Chondrocyte (in vitro differentiated cells): ENCODE measurements around the gene RMDN2. TPM values are rescaled to one million over a fixed set of nuclear protein-coding genes. Genes with fewer than 3 reads are reported as not detected.

Experiments used
- DNase-seq: peaks from one replicate; pipeline ENCODE4 v3.0.0; 2021; ENCODE audit warnings: mixed read lengths, low spot score
- H3K27ac Mint-ChIP-seq: one replicate; pipeline ENCODE4 v1.8.0; 2021; ENCODE audit warnings: mild to moderate bottlenecking, moderate library complexity, mixed read lengths; ENCODE audit not compliant: unreplicated experiment
- H3K27me3 Mint-ChIP-seq: 2 replicates; pipeline ENCODE4 v1.8.0; 2021; ENCODE audit warnings: low read depth, mixed read lengths
- H3K36me3 Mint-ChIP-seq: 2 replicates; pipeline ENCODE4 v1.8.0; 2021; ENCODE audit warnings: low read depth, mixed read lengths
- H3K4me1 Mint-ChIP-seq: 2 replicates; pipeline ENCODE4 v1.8.0; 2021; ENCODE audit warnings: low read depth, mild to moderate bottlenecking, mixed read lengths
- H3K4me3 Mint-ChIP-seq: one replicate; pipeline ENCODE4 v1.8.0; 2021; ENCODE audit warnings: mild to moderate bottlenecking, moderate library complexity, mixed read lengths; ENCODE audit not compliant: unreplicated experiment
- H3K9me3 Mint-ChIP-seq: 2 replicates; pipeline ENCODE4 v1.8.0; 2021; ENCODE audit warnings: low read depth, mixed read lengths
- total RNA-seq: library from RNA; stranded (reverse); gene quantifications from 3 replicates; pipeline ENCODE4 v1.2.1, GENCODE V29; 2021
- TF ChIP-seq, protein P1 (sequence below): fragments of 200-600 bp; sonication (generic); IDR thresholded peaks from 2 replicates; pipeline ENCODE4 v1.5.0; 2021; ENCODE audit warnings: antibody characterized with exemption, mild to moderate bottlenecking, moderate library complexity

RMDN2 gene
- total RNA-seq, 1 donor from 2014 or later, result 8.1 TPM

DNA sequence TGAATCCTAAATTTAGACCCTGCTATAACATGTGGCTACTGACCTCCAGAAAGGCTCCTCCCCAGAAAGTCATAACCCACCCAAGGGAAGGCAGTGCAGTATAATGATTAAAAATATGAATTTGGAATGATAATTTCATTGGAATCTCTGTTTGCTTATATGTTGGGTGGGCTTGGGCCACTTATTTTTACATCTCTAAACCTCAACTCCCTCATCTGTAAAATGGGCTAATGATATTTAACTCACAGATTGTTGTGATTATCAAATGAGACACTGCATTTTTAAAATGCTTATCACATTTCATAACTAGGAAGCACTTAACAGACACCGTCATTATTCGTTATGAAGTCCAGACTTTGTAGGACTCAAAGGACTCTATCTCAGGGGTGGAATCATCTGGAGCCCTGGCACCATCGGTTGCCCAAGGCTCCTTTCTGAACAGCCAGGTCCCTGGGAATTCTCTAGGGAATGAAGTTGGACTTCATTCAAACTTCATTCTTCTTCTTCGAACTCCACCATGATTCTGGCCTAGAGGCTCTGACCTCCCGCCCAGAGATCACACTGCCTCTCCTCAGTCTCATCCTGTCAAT, 33.1 kb upstream of the RMDN2 start:
- no peaks in the 10 kb centered on the region for H3K27me3 Mint-ChIP-seq
- TF ChIP-seq, protein P1, sequence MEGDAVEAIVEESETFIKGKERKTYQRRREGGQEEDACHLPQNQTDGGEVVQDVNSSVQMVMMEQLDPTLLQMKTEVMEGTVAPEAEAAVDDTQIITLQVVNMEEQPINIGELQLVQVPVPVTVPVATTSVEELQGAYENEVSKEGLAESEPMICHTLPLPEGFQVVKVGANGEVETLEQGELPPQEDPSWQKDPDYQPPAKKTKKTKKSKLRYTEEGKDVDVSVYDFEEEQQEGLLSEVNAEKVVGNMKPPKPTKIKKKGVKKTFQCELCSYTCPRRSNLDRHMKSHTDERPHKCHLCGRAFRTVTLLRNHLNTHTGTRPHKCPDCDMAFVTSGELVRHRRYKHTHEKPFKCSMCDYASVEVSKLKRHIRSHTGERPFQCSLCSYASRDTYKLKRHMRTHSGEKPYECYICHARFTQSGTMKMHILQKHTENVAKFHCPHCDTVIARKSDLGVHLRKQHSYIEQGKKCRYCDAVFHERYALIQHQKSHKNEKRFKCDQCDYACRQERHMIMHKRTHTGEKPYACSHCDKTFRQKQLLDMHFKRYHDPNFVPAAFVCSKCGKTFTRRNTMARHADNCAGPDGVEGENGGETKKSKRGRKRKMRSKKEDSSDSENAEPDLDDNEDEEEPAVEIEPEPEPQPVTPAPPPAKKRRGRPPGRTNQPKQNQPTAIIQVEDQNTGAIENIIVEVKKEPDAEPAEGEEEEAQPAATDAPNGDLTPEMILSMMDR, result no peak
- peak overlapping the region; percentile 60 for H3K27ac Mint-ChIP-seq
- peaks cover 43% of the 10 kb centered on the region for H3K4me1 Mint-ChIP-seq
- no peak for DNase-seq
- no peaks in the 10 kb centered on the region for H3K36me3 Mint-ChIP-seq
- no peaks in the 10 kb centered on the region for H3K9me3 Mint-ChIP-seq
- no peak overlapping the region for H3K4me3 Mint-ChIP-seq

DNA sequence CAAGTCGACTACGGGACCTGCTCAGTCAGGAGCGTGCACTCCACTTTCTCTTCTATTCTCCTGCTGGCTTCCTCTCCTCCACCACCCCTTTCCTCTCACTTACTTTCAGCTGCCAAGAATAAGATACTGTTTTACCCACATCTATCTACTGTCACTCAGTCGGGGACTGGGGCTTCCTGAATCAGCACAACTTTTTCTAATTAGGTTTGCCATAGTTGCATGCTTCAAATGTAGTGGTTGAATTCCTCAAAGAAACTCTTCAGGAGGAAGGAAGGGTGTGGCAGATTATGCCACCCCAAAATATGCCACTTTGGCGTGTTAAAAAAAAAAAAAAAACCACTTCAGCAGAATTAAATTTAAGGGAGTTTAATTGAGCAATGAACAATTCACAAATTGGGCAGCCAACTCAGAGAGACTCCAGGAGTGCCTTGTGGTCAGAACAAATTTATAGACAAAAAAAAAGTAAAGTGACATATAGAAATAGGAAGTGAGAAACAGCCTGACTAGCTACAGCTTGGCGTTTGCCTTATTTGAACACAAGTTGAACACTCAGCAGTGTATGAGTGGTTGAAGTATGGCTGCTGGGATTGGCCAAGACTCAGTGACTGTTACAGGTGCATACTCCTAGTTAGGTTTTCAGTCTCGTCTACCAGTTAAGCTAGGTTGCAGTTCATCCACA, 32.5 kb upstream of the RMDN2 start:
- no peaks in the 10 kb centered on the region for H3K36me3 Mint-ChIP-seq
- H3K4me3 Mint-ChIP-seq, result no peak overlapping the region
- H3K9me3 Mint-ChIP-seq, result no peaks in the 10 kb centered on the region
- TF ChIP-seq, protein P1, result no peak
- DNase-seq, result no peak
- H3K27me3 Mint-ChIP-seq, result no peaks in the 10 kb centered on the region
- H3K27ac Mint-ChIP-seq, result peak overlapping the region; percentile 60
- H3K4me1 Mint-ChIP-seq, result peaks cover 43% of the 10 kb centered on the region

DNA sequence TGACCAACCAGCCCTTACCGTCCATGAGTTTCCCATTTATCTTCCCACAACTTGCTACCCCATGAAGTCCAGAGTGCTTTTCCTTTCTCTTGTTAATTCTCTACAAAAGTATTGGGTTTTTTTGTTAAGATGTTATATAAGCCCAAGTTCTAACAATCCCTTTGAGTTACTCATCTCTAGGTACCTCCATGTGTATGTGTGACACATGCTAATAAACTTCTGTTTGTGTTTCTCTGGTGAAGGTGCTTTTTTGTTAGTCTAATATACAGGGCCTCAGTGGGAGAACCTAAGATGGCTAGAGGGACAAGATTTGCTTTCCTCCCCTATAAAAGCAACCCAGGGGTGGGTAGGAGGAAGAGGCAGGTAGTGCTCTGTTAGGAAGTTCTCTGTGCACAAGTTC, 31.8 kb upstream of the RMDN2 start:
- Mint-ChIP-seq H3K4me3 (no peak overlapping the region), H3K9me3 (no peaks in the 10 kb centered on the region), H3K36me3 (no peaks in the 10 kb centered on the region), H3K4me1 (peaks cover 43% of the 10 kb centered on the region), H3K27ac (no peak overlapping the region), H3K27me3 (no peaks in the 10 kb centered on the region)
- no peak for DNase-seq
- TF ChIP-seq, protein P1, result no peak

DNA sequence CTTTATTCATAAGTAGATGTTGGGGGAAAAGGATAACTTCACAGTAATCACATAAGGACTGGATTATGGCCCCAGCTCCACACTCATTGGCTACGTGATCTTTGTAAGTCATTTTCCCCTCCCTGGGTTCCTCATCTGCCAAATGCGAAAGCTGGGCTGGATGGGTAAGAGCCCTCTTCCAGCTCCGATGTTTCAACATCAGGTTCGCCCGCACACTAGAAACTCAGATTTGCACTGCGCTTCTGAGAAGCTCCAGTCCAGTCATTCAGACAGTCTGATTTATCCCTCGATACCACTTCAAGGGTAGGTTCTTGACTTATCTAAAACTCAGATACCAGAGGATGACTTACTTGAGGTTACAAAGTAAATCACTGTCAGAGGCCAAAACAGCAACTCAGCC, 31.0 kb upstream of the RMDN2 start:
- Mint-ChIP-seq H3K27me3 (no peaks in the 10 kb centered on the region), H3K36me3 (no peaks in the 10 kb centered on the region), H3K27ac (peak overlapping the region; percentile 66), H3K9me3 (no peaks in the 10 kb centered on the region), H3K4me3 (no peak overlapping the region), H3K4me1 (peaks cover 43% of the 10 kb centered on the region)
- no peak for DNase-seq
- TF ChIP-seq, protein P1, result no peak

DNA sequence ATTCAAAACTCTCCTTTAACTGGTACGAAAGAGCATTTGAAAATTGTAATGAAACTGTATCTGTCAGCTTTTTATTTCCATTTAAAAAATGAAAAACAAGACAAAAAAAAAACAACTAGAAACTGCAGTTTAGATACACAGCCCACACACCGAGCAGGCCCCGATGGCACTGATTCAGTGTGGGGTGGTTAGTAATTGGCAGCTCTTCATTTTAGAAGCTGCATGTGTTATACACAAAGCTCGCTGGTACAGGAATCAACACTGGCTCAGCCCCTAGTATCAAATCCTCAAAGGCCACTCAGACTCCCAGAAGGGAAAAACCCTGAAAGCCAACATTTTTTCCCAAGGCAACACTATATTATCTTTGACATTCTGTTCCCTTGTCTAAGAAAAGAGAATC, 30.5 kb upstream of the RMDN2 start:
- TF ChIP-seq, protein P1, result no peak
- peaks cover 43% of the 10 kb centered on the region for H3K4me1 Mint-ChIP-seq
- DNase-seq, result no peak

More for the DNA sequence above, 30.5 kb upstream of the RMDN2 start:
- Mint-ChIP-seq H3K27ac (peak overlapping the region; percentile 66), H3K4me3 (no peak overlapping the region), H3K9me3 (no peaks in the 10 kb centered on the region), H3K27me3 (no peaks in the 10 kb centered on the region), H3K36me3 (no peaks in the 10 kb centered on the region)
